Left lobe of liver (tissue), 2 donors: ENCODE measurements around the gene SGIP1. TPM values are rescaled to one million over a fixed set of nuclear protein-coding genes. Genes with fewer than 3 reads are reported as not detected.
"Not testable (repeated sequence)": the region's sequence is repeated elsewhere in the genome, so short reads cannot be mapped to it uniquely, and the experiment has no call there.

Experiments
- ATAC-seq: fragments of 200-7000 bp; cut with Tn5 transposase; one replicate; pipeline ENCODE4 v1.9.1; 2020; ENCODE audit warnings: mild to moderate bottlenecking, moderate library complexity
- DNase-seq: peaks from one replicate; pipeline ENCODE4 v3.0.0-alpha.2; 2020; ENCODE audit warnings: low spot score
- total RNA-seq: library from RNA; stranded (reverse); gene quantifications from one replicate; pipeline ENCODE4 v1.2.1, GENCODE V29; 2021
- donor health status: DM: no; HTN: no; CAD: no; lungs with moderate emphysema.
- donor health status: DM: no; HTN: yes; CAD: no.

The SGIP1 gene
- total RNA-seq, 1 donor from 2014 or later: 0.30 TPM

- DNase-seq: no peak
- ATAC-seq: no peak
These were observed 18.3 kb downstream of the SGIP1 start for GRCh38 chr1:66552287-66552686.

DNA sequence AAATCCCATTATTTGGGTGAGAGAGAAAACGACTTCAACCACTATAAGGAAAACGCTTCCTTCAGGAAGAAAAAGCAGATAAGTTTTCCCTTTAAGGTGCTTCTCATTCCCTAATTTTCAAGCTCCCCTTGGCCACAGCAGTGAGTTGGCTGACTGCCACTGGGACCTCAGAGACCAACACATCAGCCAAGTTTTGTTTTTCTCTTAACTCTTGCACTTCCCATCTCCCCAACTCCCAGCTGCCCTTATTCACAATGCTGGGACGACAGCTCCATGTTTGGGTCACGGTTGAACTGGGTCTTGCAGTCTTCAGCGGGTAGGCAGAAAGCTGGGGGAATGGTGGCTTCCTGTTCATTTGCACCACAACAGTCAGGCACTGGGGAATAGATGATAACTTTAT, 18.9 kb downstream of the SGIP1 start:
- no peak for ATAC-seq
- no peak for DNase-seq

DNA sequence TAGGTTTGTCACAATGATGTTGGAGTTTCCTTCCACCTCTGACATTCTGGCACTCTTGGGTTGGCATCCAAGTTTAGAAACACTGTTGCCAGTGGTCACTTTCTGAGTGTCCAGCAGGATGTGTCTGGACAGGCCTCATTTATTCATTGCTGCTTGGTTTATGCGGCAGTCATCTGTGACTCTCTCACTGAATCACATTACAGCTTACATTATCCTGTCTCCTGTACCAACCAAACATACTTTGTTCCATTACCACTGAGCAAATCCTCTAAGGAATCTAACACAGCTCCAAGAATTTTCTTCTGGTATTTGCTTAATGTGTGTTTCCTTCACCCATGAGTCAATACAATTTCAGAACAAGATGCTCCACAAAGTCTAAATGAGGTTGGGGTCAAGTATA, 19.9 kb downstream of the SGIP1 start:
- ATAC-seq (no peak), DNase-seq (no peak)

DNA sequence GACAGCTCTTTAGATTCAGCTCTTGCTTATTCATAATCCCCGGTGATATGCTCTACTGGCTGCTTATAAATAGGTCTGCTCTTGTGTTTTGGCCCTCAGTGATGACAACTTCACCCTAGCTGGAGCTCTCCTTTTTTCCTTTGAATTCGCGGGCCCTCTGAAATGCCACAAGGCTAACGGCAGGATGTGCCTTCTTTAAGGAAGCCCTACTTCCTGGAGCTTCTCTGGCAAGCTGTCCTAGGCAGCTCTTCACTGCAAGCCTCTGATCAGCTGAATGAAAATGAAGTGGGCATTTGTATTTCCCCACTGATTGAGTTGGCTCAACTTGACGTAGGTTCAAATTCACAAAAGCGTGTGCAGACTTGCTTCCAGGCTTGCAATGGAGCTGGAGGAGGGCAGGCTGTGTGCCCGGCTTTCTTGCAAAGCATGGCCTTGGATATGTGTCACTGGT, 22.2 kb downstream of the SGIP1 start:
- ATAC-seq (no peak), DNase-seq (no peak)

DNA sequence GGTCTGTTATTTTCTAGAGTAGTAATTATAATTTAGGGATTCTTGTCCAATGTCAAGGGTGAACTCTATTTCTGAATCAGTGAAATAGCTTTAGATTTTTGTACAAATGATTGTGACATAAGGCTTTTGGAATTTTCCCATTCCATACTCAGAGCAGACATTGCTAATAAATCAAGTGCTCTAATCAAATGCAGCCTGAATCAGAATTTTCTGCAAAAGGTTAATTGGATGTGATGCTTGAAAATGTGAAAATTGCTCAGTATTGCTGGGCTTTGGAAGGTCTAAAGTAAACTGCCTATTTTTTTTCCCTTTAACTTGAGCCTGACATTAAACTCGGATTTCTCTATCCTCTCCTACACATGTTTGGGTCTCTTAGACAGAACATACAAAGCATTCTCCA, 23.2 kb downstream of the SGIP1 start:
- ATAC-seq: no peak

GRCh38 chr1:66559517-66559916, 25.6 kb downstream of the SGIP1 start:
- no peak for ATAC-seq

More for the DNA sequence above, 23.2 kb downstream of the SGIP1 start:
- DNase-seq: no peak

GRCh38 chr1:66562561-66562960, 28.6 kb downstream of the SGIP1 start:
- DNase-seq: no peak
- ATAC-seq: no peak

More at GRCh38 chr1:66559517-66559916, 25.6 kb downstream of the SGIP1 start:
- DNase-seq: no peak

DNA sequence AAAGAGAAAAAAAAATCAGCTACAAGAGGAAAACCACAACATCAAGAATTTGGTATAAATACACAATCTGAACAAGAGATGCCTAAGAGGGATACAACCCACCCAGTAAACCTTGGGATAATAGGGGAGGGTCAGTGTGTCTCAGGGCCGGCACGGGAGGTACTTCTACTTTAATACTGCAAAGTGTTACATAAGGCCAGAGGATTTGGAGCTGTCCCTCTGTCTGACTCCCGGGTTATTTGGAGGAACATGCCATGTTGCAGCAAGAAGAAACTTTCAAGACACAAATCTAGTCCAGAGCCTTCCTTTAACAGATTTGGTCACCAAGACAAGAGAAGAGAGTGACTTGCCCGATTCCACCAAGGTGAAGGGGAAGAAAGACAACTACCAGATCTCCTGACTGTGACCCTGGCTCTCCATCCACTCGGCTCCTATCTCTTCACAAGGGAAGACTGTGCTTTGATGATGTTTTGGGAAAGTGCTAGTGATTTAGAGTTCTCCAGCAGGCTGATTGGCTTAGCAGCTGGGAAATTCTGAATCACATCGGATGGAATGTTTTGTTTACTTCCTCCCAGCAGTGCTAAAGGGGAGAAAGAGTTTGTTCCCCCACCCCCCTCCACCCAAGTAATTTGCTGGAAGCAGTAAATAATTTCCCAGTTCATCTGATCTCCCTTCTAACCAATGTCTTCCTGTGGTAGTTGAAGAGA, 29.3 kb downstream of the SGIP1 start:
- ATAC-seq: no peak

GRCh38 chr1:66563941-66564630, 30.1 kb downstream of the SGIP1 start:
- ATAC-seq (no peak), DNase-seq (no peak)

More for the DNA sequence above, 29.3 kb downstream of the SGIP1 start:
- no peak for DNase-seq

DNA sequence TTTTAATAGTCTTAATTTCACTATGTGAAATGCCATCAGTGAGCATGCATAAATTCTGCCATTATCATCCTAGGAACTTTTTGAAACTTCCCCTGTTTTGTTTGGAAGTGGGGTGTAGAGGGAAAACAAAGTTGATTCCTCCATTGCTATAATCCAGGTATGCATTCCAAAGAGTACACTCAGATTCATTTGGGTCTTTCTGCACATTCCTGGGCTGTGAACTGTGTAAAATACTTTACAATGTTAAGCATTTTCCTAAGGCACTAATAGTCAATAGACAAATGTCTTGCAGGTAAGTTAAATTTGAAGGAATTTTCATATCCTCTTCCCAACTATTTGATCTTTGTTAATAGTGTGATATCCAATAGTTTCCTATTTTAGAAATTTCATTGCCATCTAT, 36.2 kb downstream of the SGIP1 start:
- ATAC-seq: no peak

DNA sequence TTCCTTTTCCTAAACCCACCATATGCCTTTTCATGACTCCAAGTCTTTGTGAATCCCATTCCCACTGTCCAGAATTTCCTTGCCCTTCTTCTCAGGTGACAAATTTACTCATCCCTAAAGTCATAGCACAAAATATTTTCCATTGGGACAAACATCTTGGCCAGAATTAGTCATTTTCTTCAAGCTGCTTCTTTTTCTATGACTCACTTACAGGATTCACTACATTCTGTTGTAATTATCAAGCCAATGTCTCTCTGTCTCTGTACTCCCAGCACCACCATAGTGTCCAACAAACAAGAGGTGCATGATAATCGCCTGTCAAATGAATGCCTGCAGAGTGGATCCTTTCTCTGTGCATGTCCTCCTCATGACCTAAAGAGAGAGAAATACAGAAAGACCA, 37.8 kb downstream of the SGIP1 start:
- ATAC-seq: no peak
- no peak for DNase-seq

More for the DNA sequence above, 36.2 kb downstream of the SGIP1 start:
- no peak for DNase-seq

DNA sequence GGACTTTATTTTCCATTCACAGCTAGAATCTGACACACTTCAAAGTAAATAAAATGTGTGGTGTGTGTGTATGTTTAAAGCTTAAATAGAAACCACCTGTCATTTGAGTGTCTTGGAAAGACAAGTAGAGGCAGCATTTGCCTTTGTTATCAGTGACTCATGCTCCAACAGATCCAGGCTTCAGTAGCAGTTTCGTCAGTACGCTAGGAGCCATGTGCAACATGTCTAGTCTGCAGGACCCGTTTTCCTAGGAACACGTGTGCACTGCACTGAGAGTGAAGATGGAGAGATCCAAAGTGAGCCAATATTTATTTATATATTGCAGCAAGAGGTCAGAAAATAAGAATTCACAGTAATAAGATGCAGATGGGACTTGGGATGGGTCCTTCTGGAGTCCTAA, 41.8 kb downstream of the SGIP1 start:
- ATAC-seq: no peak
- DNase-seq: no peak

GRCh38 chr1:66576645-66577044, 42.7 kb downstream of the SGIP1 start:
- ATAC-seq (no peak), DNase-seq (no peak)

- DNase-seq (no peak), ATAC-seq (no peak)
These were observed 44.9 kb downstream of the SGIP1 start for GRCh38 chr1:66578841-66579240.

DNA sequence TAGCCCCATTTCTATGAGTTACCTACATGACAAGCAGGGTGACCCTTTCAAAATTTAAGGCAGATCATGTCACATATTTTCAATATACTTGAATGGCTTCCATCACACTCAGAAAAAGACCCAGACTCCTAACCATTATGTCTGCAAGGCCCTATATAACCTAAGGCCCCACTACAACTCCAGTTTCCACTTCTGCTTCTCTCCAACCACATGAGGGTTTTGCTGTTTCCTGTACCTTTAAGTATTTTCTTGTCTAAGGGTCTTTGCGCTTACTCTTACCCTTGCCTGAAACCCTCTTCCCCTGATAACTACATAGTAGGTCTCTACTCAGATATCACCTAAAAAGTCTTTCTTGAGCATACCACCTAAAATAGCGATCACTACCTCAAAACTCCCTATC, 46.1 kb downstream of the SGIP1 start:
- ATAC-seq: no peak
- DNase-seq: no peak

DNA sequence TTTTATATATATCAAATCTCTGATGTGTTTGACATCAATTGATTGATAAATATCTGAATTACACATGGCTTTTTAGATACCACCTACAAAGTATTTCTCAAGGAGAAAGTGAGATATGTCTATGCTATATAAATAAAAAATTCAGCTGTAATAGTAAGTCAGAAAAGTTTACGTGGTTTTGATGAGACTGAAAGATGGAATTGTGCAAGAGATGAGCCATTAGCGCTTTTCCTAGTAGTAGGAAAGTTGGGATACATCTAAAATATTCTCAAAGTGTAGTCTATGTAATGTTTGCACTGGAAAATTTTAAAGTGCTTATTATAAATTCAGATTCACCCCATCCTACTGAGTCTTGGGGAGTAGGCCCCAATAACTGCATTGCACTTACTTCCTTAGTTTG, 49.1 kb downstream of the SGIP1 start:
- ATAC-seq: no peak
- no peak for DNase-seq

DNA sequence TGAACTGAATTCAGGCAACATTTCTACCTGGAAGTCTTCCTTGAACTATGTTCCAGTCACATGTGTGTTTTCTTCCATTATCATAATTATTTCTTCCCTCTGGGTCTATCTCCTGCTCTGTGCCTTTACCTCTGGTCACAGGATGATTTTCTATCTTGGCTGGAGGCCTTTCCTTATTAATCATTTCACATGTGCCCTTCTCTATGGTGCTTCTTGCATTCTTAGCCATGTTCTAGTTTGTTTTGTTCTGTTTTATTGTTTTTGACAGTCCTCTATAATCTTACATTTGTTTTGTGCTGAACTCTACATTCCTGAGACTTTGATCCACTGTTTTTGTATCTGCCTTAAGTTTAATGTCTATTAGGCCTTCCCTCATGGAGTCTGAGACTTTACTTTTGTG, 51.0 kb downstream of the SGIP1 start:
- DNase-seq (no peak), ATAC-seq (no peak)

DNA sequence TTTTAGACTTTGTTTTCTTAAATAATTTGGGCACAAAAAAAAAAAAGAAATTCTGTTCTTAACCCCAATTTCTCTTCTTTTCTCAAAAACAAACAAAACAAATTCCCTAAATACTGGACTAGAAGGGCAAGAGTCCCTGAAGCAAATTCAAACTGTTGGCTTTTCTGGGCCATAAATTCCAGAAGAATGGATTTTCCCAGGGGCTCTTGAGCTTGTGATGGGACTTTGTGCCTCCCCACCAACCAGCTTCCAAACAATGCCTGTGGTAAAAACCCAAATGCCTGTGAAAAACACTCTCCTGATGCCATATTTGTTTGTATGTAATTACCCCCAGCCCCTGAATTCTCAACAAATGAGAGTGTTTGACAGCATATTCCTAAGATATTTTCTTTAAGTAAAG, 55.4 kb downstream of the SGIP1 start:
- no peak for ATAC-seq
- no peak for DNase-seq

DNA sequence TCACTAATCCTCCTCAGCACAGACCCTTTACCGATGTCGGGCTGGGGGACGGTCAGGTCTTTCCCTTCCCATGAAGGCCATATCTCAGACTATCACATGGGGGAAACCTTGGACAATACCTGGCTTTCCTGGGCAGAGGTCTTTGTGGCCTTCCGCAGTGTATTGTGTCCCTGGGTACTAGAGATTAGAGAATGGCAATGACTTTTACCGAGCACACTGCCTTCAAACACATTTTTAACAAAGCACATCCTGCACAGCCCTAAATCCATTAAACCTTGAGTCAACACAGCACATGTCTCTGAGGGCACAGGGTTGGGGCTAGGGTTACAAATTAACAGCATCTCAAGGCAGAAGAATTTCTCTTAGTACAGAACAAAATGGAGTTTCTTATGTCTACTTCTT, 58.2 kb downstream of the SGIP1 start:
- DNase-seq: not testable (repeated sequence)

GRCh38 chr1:66596191-66596590, 62.2 kb downstream of the SGIP1 start:
- DNase-seq (no peak), ATAC-seq (no peak)

More for the DNA sequence above, 58.2 kb downstream of the SGIP1 start:
- not testable (repeated sequence) for ATAC-seq

DNA sequence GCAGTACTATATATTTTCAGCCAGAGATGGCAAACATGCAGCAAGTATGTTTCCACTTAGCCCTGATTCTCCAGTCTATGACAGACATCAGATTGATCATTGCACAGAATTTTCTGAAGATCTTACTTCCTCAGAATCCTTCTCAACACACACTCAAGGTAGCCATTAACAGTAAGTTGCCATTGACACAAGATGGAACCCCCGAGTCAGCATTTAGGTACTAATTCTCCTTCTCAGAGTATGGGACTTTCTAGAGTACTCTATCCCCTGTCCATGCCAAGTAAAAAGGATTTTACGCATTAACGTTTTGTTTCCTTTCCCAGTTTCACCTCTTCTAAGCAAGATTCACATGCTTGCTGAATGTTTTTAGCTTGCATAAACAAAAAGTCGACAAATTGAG, 63.5 kb downstream of the SGIP1 start:
- DNase-seq: no peak
- ATAC-seq: no peak

DNA sequence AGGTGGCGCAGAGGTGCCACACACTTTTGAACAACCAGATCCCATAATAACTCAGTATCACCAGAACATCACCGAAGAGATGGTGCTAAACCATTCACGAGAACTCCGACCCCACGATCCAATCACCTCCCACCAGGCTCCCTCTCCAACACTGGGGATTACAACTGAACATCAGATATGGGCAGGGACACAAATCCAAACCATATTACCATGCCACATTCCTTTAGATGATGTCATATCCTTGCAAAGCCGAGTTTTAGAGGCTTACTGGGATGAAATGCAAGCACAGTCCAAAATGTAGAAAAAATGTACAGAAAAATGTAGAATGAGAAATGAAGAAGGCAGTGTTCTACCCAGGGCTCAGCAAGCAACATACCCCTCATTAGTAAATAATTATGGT, 64.7 kb downstream of the SGIP1 start:
- DNase-seq (no peak), ATAC-seq (no peak)
